A673 (cell line): Measurements from ENCODE around the gene AMTN.

ENCODE experiments used
- EZH2 ChIP-seq: fragments of 200-600 bp; sonication (generic); IDR thresholded peaks from 2 replicates; pipeline ENCODE4 v1.6.1; 2017; ENCODE audit warnings: borderline replicate concordance, low read depth, mild to moderate bottlenecking, mixed read lengths, antibody characterized with exemption, low read length; ENCODE audit not compliant: poor library complexity, severe bottlenecking
- TF ChIP-seq, protein P1 (sequence below): fragments of 300-800, 200-600 bp; sonication (generic); conservative IDR thresholded peaks from 2 replicates; pipeline ENCODE4 v1.5.1; 2017; ENCODE audit warnings: low read depth, mild to moderate bottlenecking, antibody characterized with exemption, low read length, moderate library complexity, mixed read lengths

DNA sequence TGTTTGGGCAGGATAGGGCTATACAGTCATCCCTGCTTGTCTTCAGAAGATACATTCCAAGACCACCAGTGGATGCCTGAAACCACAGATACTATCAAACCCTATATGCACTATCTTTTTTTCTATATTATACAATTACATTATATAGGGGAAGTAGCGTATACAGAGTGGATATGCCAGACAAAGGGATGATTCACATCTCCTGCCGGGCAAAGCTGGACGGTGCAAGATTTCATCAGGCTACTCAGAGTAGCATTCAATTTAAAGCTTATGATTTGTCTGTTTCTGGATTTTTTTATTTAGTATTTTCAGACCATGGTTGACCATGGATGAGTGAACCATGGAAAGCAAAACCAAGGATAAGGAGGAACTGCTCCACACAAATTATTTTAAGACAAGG, 7.0 kb upstream of the AMTN start:
- TF ChIP-seq, protein P1, sequence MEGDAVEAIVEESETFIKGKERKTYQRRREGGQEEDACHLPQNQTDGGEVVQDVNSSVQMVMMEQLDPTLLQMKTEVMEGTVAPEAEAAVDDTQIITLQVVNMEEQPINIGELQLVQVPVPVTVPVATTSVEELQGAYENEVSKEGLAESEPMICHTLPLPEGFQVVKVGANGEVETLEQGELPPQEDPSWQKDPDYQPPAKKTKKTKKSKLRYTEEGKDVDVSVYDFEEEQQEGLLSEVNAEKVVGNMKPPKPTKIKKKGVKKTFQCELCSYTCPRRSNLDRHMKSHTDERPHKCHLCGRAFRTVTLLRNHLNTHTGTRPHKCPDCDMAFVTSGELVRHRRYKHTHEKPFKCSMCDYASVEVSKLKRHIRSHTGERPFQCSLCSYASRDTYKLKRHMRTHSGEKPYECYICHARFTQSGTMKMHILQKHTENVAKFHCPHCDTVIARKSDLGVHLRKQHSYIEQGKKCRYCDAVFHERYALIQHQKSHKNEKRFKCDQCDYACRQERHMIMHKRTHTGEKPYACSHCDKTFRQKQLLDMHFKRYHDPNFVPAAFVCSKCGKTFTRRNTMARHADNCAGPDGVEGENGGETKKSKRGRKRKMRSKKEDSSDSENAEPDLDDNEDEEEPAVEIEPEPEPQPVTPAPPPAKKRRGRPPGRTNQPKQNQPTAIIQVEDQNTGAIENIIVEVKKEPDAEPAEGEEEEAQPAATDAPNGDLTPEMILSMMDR, result no peak
- no peak for TF ChIP-seq EZH2
